Fibroblast of villous mesenchyme (primary cell): ENCODE data around the gene CIC. TPM values are rescaled to one million over a fixed set of nuclear protein-coding genes. Genes with fewer than 3 reads are reported as not detected.
"Not testable (repeated sequence)": the region's sequence is repeated elsewhere in the genome, so short reads cannot be mapped to it uniquely, and the experiment has no call there.

Source experiments
- DNase-seq: peaks from one replicate; pipeline ENCODE4 v3.0.0-alpha.2; 2010; ENCODE audit warnings: low read depth
- H3K4me3 ChIP-seq: 2 replicates; pipeline ENCODE4 v1.5.1; 2011; ENCODE audit warnings: low read depth, mild to moderate bottlenecking, low read length
- total RNA-seq: library from RNA; depleted of rRNA; stranded (reverse); fragments of >200 nt; gene quantifications from 2 replicates; pipeline ENCODE4 v1.2.3, GENCODE V29; 2012
- TF ChIP-seq, protein P1 (sequence below): IDR thresholded peaks from 2 replicates; pipeline ENCODE4 v1.5.1; 2012; ENCODE audit warnings: low read depth, mild to moderate bottlenecking, low read length; ENCODE audit not compliant: insufficient read depth

Gene CIC
- total RNA-seq, 1 donor = 23.7 TPM

DNA sequence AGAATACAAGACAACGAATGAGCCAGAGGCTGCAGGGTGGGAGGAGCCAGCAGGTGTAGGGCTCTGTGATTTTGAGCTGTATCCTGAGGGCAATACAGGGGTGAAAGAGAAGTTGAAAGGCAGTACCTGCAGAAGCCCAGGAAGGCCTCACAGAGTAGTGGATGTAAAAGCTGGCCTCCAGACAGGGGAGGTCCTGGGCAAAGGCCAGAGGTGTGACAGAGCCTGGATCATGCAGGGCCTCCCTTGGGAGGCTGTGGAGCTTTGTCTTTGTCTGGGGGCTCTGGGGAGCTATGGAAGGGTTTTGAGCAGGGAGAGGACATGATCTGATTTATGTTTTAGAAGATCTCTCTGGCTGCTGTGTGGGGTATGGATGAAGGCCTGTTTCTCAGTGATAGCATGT, 59.1 kb downstream of the CIC start:
- DNase-seq = no peak
- TF ChIP-seq, protein P1, sequence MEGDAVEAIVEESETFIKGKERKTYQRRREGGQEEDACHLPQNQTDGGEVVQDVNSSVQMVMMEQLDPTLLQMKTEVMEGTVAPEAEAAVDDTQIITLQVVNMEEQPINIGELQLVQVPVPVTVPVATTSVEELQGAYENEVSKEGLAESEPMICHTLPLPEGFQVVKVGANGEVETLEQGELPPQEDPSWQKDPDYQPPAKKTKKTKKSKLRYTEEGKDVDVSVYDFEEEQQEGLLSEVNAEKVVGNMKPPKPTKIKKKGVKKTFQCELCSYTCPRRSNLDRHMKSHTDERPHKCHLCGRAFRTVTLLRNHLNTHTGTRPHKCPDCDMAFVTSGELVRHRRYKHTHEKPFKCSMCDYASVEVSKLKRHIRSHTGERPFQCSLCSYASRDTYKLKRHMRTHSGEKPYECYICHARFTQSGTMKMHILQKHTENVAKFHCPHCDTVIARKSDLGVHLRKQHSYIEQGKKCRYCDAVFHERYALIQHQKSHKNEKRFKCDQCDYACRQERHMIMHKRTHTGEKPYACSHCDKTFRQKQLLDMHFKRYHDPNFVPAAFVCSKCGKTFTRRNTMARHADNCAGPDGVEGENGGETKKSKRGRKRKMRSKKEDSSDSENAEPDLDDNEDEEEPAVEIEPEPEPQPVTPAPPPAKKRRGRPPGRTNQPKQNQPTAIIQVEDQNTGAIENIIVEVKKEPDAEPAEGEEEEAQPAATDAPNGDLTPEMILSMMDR = no peak

DNA sequence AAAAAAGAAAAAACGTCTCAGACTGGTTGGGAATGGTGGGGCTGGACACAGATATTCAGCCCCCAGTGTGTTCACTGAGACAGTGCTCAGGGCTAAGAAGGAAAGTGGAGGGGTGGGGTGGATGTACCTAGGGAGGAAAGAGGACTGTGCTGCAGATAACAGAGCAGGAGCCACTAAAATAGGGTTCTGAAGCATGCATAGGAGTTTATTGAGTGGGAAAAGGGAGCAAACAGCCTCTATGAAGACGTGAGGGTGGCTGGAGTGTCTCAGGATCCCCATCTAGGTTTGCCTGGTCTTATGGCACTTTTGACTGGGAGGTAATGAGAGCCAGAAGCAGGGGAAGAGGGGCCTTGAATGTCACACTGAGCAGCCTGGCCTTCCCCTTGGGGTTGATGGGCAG, 59.8 kb downstream of the CIC start:
- no peak overlapping the region for H3K4me3 ChIP-seq
- DNase-seq = no peak
- TF ChIP-seq, protein P1 = no peak

More for the DNA sequence above, 59.1 kb downstream of the CIC start:
- H3K4me3 ChIP-seq = no peak overlapping the region

DNA sequence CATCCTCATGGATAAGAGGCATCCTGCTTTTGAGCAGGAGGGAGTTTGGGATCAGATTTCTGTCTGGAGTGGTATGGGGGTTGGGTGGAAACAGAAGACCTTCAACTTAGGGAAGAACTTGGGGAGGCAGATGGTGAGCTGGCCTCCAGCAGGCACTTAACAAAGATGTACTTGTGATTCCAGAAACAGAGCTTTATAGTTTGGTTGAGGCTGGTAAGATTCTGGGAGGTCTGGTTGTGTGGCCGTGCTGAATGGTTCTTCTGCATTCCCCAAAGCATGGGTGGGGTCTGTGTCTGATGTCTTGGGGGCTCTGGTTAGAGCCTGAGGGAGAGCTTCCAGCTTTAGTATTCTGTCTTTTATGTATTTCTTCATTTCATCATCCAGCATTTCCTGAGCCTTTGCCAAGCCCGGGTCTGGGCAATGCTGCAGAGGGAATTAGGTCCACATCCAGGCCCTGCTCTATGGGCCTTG, 61.2 kb downstream of the CIC start:
- peak; percentile 7 for DNase-seq
- H3K4me3 ChIP-seq = no peak overlapping the region
- TF ChIP-seq, protein P1 = no peak

DNA sequence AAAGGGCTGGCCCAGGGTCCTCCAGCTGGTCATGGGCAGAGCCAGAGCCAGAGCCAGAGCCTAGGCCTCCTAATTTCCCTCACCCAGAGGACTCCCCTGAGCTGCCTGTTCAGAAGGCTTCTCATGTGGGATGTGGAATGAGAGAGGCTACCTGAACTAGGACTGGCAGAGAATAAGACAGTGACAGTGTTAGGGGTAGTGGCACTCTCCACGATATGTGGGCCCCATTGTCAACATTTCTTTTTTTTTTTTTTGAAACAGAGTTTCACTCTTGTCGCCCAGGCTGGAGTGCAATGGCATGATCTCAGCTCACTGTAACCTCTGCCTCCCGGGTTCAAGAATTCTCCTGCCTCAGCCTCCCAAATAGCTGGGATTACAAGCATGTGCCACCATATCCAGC, 62.3 kb downstream of the CIC start:
- not testable (repeated sequence) for DNase-seq, H3K4me3 ChIP-seq

DNA sequence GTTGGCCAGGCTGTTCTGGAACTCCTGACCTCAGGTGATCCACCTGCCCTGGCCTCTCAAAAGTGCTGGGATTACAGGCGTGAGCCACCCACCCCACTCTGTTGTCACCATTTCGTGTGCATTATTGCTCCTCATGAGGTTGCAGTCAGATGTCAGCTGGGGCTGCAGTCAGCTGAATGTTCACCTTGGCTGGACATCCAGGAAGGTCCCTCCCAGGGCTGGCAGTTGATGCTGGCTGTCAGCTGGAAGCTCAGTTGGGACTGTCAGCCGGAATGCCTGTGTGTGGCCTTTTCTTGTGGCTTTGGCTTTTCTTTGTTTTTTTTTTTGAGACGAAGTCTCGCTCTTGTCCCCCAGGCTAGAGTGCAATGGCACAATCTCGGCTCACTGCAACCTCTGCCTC, 63.0 kb downstream of the CIC start:
- H3K4me3 ChIP-seq = no peak overlapping the region
- TF ChIP-seq, protein P1 = no peak
- DNase-seq = no peak

DNA sequence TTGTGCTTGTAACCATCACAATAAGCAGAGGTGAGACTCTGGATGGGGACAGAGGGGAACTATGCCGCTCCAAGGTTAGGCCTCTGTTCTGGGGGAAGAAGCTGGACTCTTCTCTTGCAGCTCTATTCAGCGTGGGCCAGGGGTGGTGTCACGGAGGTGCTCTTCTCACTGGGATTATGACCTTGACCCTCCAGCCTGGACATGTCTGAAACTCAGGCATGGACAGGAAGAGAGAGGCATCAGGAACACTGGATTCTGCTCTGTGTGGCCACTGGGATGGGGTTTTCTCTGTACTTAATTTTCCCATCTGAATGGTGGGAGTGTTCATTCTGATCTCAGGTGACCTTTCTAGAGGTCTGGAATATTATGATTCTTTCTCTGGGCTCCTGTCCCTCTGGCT, 64.0 kb downstream of the CIC start:
- no peak for DNase-seq
- TF ChIP-seq, protein P1 = no peak
- H3K4me3 ChIP-seq = no peak overlapping the region

DNA sequence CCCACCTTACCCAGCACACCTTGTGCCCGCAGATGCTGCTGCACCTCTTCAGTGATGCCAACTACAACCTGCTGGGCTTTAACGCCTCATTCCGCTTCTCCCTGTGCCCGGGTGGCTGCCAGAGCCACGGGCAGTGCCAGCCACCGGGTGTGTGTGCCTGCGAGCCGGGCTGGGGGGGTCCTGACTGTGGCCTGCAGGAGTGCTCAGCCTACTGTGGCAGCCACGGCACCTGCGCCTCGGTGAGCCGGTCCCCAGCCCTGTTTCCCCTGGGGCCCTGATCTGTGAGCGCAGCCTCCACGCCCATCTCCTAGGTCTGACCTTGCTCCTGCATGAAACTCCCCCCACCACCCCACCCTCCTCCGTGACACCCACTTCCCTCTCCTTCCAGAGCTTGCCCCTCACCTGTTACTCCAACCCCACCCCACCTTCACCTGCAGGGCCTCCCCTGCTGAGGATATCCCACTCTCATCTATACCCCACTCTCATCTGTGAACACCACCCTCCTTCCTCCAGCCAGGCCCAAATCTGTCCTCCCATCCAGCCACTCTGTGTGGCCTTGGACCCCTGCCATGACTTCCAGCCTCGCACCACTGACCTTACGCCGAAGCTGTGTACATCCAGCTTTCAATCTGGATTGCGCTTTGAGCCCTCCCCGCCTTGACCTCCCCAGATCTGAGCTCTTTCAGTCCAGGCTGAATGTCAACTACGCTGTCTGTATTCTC, 65.1 kb downstream of the CIC start:
- H3K4me3 ChIP-seq = no peak overlapping the region
- TF ChIP-seq, protein P1 = no peak
- no peak for DNase-seq
